NCI-H1105 (cell line): ENCODE results near the gene HAUS7.

Experiments used
- DNase-seq: peaks from one replicate; lab custom pipeline; 2025; lab: John Stamatoyannopoulos, UW

Gene HAUS7

GRCh38 chrX:153470411-153471363 lies at the start of gene HAUS7:
TSS of gene HAUS7 (minus strand) at chrX:153470576. CDS start at chrX:153470557, 19 bp downstream.
- DNase-seq = peak; percentile 95

GRCh38 chrX:153519569-153520286 lies 49.4 kb upstream of the HAUS7 start:
- DNase-seq = no peak

GRCh38 chrX:153517946-153518834 lies 47.8 kb upstream of the HAUS7 start:
- DNase-seq = no peak

GRCh38 chrX:153517423-153517822 lies 47.0 kb upstream of the HAUS7 start, which contains the start of gene ATP2B3:
TSS of gene ATP2B3 (plus strand) at chrX:153517642. CDS start at chrX:153536248, 18,606 bp downstream.
- peak; percentile 55 for DNase-seq

- no peak for DNase-seq
These were observed 45.7 kb upstream of the HAUS7 start for GRCh38 chrX:153516073-153516472.

- no peak for DNase-seq
These were observed 45.1 kb upstream of the HAUS7 start for GRCh38 chrX:153515435-153515834.

GRCh38 chrX:153514259-153514658 lies 43.9 kb upstream of the HAUS7 start:
- no peak for DNase-seq

GRCh38 chrX:153513265-153513664 lies 42.9 kb upstream of the HAUS7 start:
- no peak for DNase-seq

GRCh38 chrX:153512501-153512893 lies 42.1 kb upstream of the HAUS7 start:
- no peak for DNase-seq

- DNase-seq = peak; percentile 64
These were observed 41.6 kb upstream of the HAUS7 start for GRCh38 chrX:153511784-153512500.

GRCh38 chrX:153510383-153510782 lies 40.0 kb upstream of the HAUS7 start:
- no peak for DNase-seq

- DNase-seq = no peak
These were observed 39.2 kb upstream of the HAUS7 start for GRCh38 chrX:153509592-153509991.

GRCh38 chrX:153507484-153508178 lies 37.3 kb upstream of the HAUS7 start:
- DNase-seq = peak; percentile 78

GRCh38 chrX:153505361-153505760 lies 35.0 kb upstream of the HAUS7 start:
- DNase-seq = no peak

- no peak for DNase-seq
These were observed 34.2 kb upstream of the HAUS7 start for GRCh38 chrX:153504445-153505016.

- DNase-seq = no peak
These were observed 32.4 kb upstream of the HAUS7 start for GRCh38 chrX:153502796-153503195.

GRCh38 chrX:153502131-153502530 lies 31.8 kb upstream of the HAUS7 start:
- no peak for DNase-seq

- no peak for DNase-seq
These were observed 31.2 kb upstream of the HAUS7 start for GRCh38 chrX:153501530-153501929.

GRCh38 chrX:153500676-153501280 lies 30.4 kb upstream of the HAUS7 start:
- DNase-seq = no peak

- no peak for DNase-seq
These were observed 29.5 kb upstream of the HAUS7 start for GRCh38 chrX:153499876-153500275.
